Uterus (tissue), 2 donors: ENCODE measurements around the gene EEA1.

Source experiments
- POLR2A ChIP-seq, 2 donors: fragments of 450-650 bp; IDR thresholded peaks; one replicate each; pipeline ENCODE4 v1.6.1; 2016; ENCODE audit warnings: antibody characterized with exemption in 2 of 2, mild to moderate bottlenecking in 1 of 2, moderate library complexity in 1 of 2
- TF ChIP-seq, protein P1 (sequence below), 4 experiments: fragments of 200-600 bp in 2 of 4; fragments of 450-650 bp in 2 of 4; sonication (generic) in 2 of 4; IDR thresholded peaks; one replicate each; pipeline ENCODE4 v1.5.1; 2016 to 2019; ENCODE audit warnings: antibody characterized with exemption in 4 of 4, mild to moderate bottlenecking in 2 of 4, moderate library complexity in 1 of 4

DNA sequence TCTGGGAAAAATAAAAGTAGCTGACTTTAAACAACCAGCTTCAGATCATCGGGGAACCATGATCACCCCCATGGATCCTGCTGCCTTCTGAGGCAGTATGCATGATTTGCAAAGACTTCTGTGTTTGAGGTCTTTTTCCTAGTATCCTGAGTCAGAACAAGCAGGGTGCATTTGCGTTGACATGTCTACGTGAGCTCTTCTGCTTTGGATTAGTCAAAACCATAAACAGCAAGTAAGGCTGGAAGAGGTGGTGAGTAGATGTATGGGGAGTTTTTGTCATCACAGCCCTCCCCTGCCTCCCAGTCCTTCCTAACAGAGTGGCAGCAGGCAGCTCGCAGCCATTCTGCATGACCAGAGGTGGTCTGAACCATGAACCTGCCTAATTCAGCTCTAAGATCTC lies 202.2 kb downstream of the EEA1 start:
- TF ChIP-seq POLR2A (IDR thresholded peaks at IDR 0.05): no peak
- TF ChIP-seq, protein P1, sequence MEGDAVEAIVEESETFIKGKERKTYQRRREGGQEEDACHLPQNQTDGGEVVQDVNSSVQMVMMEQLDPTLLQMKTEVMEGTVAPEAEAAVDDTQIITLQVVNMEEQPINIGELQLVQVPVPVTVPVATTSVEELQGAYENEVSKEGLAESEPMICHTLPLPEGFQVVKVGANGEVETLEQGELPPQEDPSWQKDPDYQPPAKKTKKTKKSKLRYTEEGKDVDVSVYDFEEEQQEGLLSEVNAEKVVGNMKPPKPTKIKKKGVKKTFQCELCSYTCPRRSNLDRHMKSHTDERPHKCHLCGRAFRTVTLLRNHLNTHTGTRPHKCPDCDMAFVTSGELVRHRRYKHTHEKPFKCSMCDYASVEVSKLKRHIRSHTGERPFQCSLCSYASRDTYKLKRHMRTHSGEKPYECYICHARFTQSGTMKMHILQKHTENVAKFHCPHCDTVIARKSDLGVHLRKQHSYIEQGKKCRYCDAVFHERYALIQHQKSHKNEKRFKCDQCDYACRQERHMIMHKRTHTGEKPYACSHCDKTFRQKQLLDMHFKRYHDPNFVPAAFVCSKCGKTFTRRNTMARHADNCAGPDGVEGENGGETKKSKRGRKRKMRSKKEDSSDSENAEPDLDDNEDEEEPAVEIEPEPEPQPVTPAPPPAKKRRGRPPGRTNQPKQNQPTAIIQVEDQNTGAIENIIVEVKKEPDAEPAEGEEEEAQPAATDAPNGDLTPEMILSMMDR (IDR thresholded peaks at IDR 0.05): no peak
